ENCODE measurements around the gene C5orf34. TPM values are rescaled to one million over a fixed set of nuclear protein-coding genes. Genes with fewer than 3 reads are reported as not detected.
"Not testable (repeated sequence)": the region's sequence is repeated elsewhere in the genome, so short reads cannot be mapped to it uniquely, and the experiment has no call there.

C5orf34 gene
- total RNA-seq, 4 donors from 2014 or later, result 0.87 to 5.1 (median 1.9) TPM

DNA sequence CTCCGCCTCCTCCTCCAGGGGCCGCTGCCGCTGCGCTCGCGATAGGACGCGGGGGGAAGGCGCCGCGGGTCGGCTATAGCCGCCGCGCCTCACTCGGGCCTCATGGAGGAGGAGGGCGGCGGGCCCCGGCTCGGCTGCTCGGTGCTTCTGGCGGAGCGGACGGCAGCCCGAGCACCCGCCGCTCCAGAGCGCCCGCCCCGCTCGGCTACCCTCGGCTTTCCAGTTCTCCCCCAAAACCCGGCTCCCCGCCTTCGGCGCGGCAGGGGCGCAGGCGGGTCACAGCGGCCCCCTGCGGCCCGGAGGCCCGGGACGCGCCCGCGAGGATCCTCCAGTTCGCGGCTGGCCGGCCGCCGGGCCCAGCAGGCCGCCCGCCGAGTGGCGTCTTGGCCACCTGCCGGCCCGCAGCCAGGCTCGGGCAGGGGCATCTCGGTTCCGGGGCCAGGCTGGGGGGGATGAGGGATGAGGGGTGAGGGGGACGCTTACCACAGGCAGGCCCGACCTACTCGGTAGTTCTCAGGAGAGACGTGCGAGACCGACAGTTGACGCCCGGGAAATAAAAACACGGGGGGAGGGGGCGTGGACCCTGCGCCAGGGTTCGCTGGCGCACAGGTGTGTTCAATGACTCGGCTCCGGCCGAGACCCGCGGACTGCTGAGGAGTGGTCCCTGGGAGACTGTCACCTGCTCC lies 42.1 kb upstream of the C5orf34 start, which contains the start of gene PAIP1:
PAIP1 (minus strand) TSS at position 221 of the 686 bp plus-strand sequence. CDS start 231 bp downstream, outside the sequence.
- 1% methylated on average over 18 of the region's 79 CpGs; no CpG with 5 or more reads in 1 of the 2 donors for whole genome bisulfite sequencing, 2 donors
- Histone ChIP-seq H3K36me3 (peaks cover 0 to 27% (median 3%) of the 10 kb centered on the region in 3 donors), H3K27me3 (no peaks in the 10 kb centered on the region), H3K27ac (peak within 1 kb of the TSS; percentile 93 to 98 (median 97)), H3K4me1 (peaks cover 14 to 48% (median 25%) of the 10 kb centered on the region in 3 donors), H3K9me3 (no peaks in the 10 kb centered on the region), H3K4me3 (peak within 1 kb of the TSS; percentile 73 to 84 (median 80))
- TF ChIP-seq, protein P1, sequence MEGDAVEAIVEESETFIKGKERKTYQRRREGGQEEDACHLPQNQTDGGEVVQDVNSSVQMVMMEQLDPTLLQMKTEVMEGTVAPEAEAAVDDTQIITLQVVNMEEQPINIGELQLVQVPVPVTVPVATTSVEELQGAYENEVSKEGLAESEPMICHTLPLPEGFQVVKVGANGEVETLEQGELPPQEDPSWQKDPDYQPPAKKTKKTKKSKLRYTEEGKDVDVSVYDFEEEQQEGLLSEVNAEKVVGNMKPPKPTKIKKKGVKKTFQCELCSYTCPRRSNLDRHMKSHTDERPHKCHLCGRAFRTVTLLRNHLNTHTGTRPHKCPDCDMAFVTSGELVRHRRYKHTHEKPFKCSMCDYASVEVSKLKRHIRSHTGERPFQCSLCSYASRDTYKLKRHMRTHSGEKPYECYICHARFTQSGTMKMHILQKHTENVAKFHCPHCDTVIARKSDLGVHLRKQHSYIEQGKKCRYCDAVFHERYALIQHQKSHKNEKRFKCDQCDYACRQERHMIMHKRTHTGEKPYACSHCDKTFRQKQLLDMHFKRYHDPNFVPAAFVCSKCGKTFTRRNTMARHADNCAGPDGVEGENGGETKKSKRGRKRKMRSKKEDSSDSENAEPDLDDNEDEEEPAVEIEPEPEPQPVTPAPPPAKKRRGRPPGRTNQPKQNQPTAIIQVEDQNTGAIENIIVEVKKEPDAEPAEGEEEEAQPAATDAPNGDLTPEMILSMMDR (IDR thresholded peaks at IDR 0.05), result peak; percentile 36 to 71 (median 58)
- TF ChIP-seq POLR2A (IDR thresholded peaks at IDR 0.05), result peak in 2 of 4 donors; percentile 34 to 54
- intact Hi-C loops (cut with DNase I), result no loop called here
- peak; percentile 44 for DNase-seq

DNA sequence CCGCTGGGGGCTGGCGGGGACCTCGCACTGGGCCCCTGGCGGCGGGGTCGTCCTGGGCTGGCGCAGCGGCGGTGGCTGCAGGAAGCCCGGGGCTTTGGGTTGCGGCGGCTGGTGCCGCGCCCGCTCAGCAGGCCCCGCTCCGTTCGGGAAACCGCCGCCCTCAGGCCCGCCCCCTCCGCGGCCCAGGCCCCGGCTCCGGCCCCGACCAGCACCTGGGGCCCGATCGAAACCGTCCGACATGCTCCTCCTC lies 41.6 kb upstream of the C5orf34 start:
- DNase-seq; H3K27me3 ChIP-seq; intact Hi-C loops (cut with DNase I); H3K9me3 ChIP-seq: not testable (repeated sequence)
- Histone ChIP-seq H3K36me3 (peaks cover 0 to 32% (median 3%) of the 10 kb centered on the region in 3 donors), H3K27ac (peak overlapping the region; percentile 93 to 98 (median 97)), H3K4me3 (peak overlapping the region; percentile 73 to 84 (median 80)), H3K4me1 (peaks cover 14 to 52% (median 26%) of the 10 kb centered on the region in 3 donors)
- WGBS, 2 donors, result no CpG with 5 or more reads among the region's 30 CpGs
- peak in 1 of 4 donors; percentile 34 for TF ChIP-seq POLR2A (IDR thresholded peaks at IDR 0.05)

DNA sequence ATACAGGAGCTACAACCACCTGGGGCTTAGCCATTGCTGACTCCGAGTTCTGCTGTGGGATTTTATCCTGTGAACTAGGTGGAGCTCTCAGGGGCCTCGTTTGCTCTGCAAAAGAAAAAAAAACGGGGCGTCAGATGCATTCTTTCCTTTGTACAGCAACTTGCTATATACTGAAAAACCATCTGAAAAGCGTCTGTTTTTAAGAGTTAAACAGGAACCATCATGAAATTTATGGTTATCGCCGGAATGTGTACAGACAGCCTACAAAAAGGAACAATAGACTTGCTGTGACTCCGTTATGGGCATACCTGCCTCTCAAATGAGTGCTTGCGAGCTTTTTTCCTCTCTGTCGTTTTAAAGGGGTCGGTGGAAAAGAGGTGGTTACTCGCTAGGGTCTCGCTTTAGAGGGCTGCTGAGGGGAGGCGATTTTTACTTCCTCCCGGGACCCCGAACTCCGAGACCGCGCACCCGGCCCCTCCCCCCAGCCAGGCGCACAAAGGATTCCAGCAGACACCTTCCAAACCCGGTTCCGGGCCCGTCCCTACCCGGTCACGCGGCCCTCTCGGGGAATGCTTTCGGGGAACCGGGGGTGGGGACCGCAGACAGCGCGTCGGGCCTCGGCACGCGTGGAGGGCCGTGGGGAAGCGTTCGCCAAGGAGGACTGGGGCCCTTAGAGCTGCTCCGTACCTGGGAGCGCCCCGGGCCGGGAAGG lies 41.1 kb upstream of the C5orf34 start:
- WGBS, 2 donors, result 1 to 2% methylated on average over 12 to 13 of the region's 44 CpGs
- H3K27ac ChIP-seq, result peak overlapping the region; percentile 93 to 98 (median 97)
- DNase-seq, result no peak
- no peaks in the 10 kb centered on the region for H3K27me3 ChIP-seq
- peaks cover 0 to 37% (median 3%) of the 10 kb centered on the region in 3 donors for H3K36me3 ChIP-seq
- intact Hi-C loops (cut with DNase I), result no loop called here
- TF ChIP-seq, protein P1 (IDR thresholded peaks at IDR 0.05), result no peak
- TF ChIP-seq POLR2A (IDR thresholded peaks at IDR 0.05), result peak in 1 of 4 donors; percentile 22
- H3K4me1 ChIP-seq, result peaks cover 14 to 57% (median 26%) of the 10 kb centered on the region in 3 donors
- peak overlapping the region; percentile 73 to 84 (median 80) for H3K4me3 ChIP-seq
- no peaks in the 10 kb centered on the region for H3K9me3 ChIP-seq

DNA sequence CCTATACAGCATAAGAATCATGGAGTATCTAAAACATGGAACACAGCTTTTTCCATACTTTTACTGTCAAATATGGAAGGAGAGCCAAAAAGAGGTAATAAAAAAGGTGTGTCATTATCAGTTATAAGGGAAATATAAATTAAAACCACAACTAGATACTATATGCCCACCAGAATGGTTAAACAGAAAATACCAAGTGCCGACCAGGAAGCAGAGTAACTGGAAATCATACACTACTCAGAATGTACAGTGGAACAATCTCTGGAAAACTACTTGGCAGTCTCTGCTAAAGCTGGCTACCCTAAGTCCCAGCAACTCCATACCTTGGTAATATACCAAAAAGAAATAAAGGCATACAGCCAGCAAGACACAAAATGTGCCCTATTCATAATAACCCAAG lies 39.5 kb upstream of the C5orf34 start:
- Histone ChIP-seq H3K9me3 (no peaks in the 10 kb centered on the region), H3K4me3 (peak overlapping the region in 1 of 4 donors; percentile 84), H3K27me3 (no peaks in the 10 kb centered on the region), H3K27ac (no peak overlapping the region), H3K36me3 (peaks cover 0 to 52% (median 3%) of the 10 kb centered on the region in 3 donors), H3K4me1 (peaks cover 14 to 64% (median 26%) of the 10 kb centered on the region in 3 donors)
- no peak for TF ChIP-seq POLR2A (IDR thresholded peaks at IDR 0.05)
- TF ChIP-seq, protein P1 (IDR thresholded peaks at IDR 0.05), result no peak
- 71 to 75% methylated on average over 1 of the region's 1 CpG for WGBS, 2 donors
- intact Hi-C loops (cut with DNase I), result no loop called here
- DNase-seq, result no peak

DNA sequence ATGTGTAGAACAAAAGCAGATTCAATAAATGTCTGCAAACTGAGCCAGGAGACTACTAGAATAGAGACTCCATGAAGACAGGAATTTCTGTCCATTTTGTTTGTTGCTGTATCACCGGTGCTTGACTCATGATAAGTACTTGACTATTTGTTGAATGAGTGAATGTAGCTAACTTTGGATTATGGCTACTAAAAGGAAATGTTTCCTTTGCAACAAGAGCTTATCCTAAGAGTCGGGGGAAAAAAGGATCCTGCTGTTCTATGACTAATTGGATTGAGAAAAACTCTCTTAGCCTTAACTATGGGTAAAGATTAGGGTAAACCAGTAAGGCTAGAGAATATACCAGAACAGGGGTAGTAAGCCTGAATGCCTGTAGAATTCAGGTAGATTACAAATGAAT lies 38.4 kb upstream of the C5orf34 start:
- peaks cover 14 to 64% (median 26%) of the 10 kb centered on the region in 3 donors for H3K4me1 ChIP-seq
- H3K4me3 ChIP-seq, result no peak overlapping the region
- no peaks in the 10 kb centered on the region for H3K27me3 ChIP-seq
- H3K36me3 ChIP-seq, result peaks cover 3 to 64% (median 4%) of the 10 kb centered on the region in 3 donors
- intact Hi-C loops (cut with DNase I), result no loop called here
- no peak for DNase-seq
- TF ChIP-seq, protein P1 (IDR thresholded peaks at IDR 0.05), result no peak
- no peak for TF ChIP-seq POLR2A (IDR thresholded peaks at IDR 0.05)
- no peaks in the 10 kb centered on the region for H3K9me3 ChIP-seq
- no peak overlapping the region for H3K27ac ChIP-seq
- WGBS, 2 donors, result 72 to 74% methylated on average over 2 of the region's 2 CpGs
